Activated naive CD4-positive, alpha-beta T cell treated with anti-CD3 and anti-CD28 coated beads, Interleukin-2, amount 50 U/mL, for 72 hours (primary cell): ENCODE measurements around the gene SNX14. TPM values are rescaled to one million over a fixed set of nuclear protein-coding genes. Genes with fewer than 3 reads are reported as not detected.
"Not testable (repeated sequence)": the region's sequence is repeated elsewhere in the genome, so short reads cannot be mapped to it uniquely, and the experiment has no call there.

Experiments used
- ATAC-seq, 2 donors: fragments of 150-1000 bp; cut with Tn5 transposase; 2 replicates each; pipeline ENCODE4 v1.10.0; 2021; ENCODE audit warnings: mild to moderate bottlenecking in 2 of 2, moderate library complexity in 2 of 2
- DNase-seq, 2 donors: peaks; one replicate each; pipeline ENCODE4 v3.0.0; 2021 to 2022; ENCODE audit warnings: low spot score in 2 of 2
- H3K27ac Mint-ChIP-seq, 2 donors: one replicate each; pipeline ENCODE4 v1.8.0; 2022; ENCODE audit warnings: mild to moderate bottlenecking in 2 of 2, mixed read lengths in 2 of 2
- H3K36me3 Mint-ChIP-seq, 2 donors: one replicate each; pipeline ENCODE4 v1.8.0; 2022; ENCODE audit warnings: mixed read lengths in 2 of 2
- H3K9me3 Mint-ChIP-seq, 2 donors: one replicate each; pipeline ENCODE4 v1.8.0; 2022; ENCODE audit warnings: mixed read lengths in 2 of 2
- total RNA-seq, 2 donors: library from RNA; stranded (reverse); gene quantifications; one replicate each; pipeline ENCODE4 v1.2.3, GENCODE V29; 2022

Gene SNX14, protein sequence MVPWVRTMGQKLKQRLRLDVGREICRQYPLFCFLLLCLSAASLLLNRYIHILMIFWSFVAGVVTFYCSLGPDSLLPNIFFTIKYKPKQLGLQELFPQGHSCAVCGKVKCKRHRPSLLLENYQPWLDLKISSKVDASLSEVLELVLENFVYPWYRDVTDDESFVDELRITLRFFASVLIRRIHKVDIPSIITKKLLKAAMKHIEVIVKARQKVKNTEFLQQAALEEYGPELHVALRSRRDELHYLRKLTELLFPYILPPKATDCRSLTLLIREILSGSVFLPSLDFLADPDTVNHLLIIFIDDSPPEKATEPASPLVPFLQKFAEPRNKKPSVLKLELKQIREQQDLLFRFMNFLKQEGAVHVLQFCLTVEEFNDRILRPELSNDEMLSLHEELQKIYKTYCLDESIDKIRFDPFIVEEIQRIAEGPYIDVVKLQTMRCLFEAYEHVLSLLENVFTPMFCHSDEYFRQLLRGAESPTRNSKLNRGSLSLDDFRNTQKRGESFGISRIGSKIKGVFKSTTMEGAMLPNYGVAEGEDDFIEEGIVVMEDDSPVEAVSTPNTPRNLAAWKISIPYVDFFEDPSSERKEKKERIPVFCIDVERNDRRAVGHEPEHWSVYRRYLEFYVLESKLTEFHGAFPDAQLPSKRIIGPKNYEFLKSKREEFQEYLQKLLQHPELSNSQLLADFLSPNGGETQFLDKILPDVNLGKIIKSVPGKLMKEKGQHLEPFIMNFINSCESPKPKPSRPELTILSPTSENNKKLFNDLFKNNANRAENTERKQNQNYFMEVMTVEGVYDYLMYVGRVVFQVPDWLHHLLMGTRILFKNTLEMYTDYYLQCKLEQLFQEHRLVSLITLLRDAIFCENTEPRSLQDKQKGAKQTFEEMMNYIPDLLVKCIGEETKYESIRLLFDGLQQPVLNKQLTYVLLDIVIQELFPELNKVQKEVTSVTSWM
- 10 to 100 TPM; 53.6 to 54.8 TPM for total RNA-seq

GRCh38 chr6:85593438-85594196 is at the start of gene SNX14:
TSS of gene SNX14 (minus strand) at chr6:85593858. CDS start at chr6:85593718, 140 bp downstream.
- ATAC-seq (peak; percentile 85 to 90), DNase-seq (peak; percentile 69 to 94)
- Mint-ChIP-seq H3K9me3 (peaks cover 0 to 6% of the 10 kb centered on the region in 2 donors), H3K27ac (peak within 1 kb of the TSS; percentile 96 to 98), H3K36me3 (peaks cover 31 to 38% of the 10 kb centered on the region in 2 donors)

DNA sequence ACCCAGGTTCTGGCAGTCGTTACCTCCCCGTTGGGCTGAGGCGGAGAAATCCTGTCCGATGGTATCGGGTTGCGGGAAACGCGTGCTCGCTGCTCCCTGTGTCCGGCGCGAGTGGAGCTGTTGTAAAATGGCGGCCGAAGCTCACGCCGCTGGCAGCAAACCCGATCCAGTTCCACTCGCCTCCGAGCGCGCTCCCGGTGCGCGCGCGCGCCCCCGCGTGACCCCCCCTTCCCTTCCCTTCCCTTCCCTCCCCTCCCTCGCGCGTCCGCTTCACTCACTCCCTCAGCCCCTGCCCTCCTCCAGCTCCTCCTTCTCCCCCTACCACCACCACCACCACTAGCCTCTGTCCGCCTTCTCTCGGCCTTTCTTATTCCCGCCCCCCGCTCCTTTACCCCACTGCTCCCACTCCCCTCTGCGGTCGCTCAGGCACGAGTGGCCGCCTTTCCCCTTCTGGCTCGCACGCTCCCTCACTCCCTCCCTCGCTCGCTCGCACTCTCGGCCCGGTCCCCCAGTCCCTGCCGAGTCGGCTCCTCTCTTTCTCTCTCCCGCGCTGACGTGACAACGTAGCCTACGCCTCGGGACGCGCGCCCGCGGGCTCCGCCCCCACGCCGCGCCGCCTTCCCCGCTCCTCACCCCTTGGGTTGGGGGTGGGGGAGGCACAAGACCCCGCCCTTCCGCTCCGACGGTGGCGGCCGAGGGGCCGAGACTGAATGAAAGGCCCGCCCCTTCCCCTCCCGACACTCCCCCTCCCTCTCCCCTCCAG is 49.3 kb upstream of the SNX14 start, which contains the start of gene SYNCRIP:
SYNCRIP (minus strand) TSS at position 113 of the 763 bp plus-strand sequence. CDS start 1,447 bp downstream, outside the sequence.
- peak; percentile 97 to 98 for DNase-seq
- Mint-ChIP-seq H3K27ac (peak within 1 kb of the TSS; percentile 98 to 100), H3K9me3 (peaks cover 0 to 7% of the 10 kb centered on the region in 2 donors), H3K36me3 (peaks cover 47 to 48% of the 10 kb centered on the region in 2 donors)
- peak; percentile 77 to 85 for ATAC-seq

DNA sequence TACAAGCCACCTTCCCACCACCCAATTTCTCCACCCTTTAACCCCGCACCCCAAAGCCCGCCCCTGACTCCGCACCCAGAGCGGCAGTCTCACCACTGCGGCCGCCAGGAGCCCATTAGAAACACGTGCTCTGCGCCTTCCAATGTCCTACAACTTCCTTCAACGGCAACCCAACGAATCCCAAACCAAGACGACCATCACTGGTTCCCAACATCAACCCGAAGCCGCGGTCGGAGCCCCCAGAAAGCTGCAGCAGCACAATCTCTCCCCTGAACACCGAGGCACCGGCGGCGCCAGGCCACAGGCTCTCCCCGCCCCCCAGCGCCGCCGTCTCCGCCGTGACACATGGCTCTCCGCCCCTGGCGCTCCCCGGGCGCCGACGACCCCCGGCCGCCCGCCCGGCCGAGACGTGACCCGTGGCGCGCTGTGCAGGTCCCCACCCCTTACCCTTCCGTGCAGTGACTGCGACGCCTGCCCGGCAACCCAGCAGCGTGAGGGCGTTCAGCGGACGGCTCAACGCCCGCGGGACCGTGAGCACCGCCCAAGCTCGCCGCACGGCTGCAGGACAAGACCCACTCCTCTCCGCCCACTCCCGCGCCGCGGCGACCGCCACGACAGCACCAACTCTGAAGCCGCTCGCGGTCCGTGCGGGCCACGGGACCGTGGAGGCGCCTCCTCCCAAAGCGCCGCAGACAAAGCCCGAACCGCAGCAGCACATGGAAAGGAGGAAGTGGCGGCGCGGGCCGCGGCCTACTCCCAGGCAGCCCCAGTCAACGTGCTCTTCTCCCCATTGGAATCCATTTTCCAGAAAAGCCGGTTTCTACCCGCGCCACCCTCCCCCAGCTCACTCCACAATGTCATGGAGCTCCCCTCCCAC is 48.5 kb upstream of the SNX14 start:
- ATAC-seq = peak in 1 of 2 donors; percentile 24
- H3K36me3 Mint-ChIP-seq = peaks cover 52 to 55% of the 10 kb centered on the region in 2 donors

GRCh38 chr6:85641522-85641896 is 47.9 kb upstream of the SNX14 start:
- DNase-seq (no peak), ATAC-seq (no peak)
- Mint-ChIP-seq H3K36me3 (peaks cover 55 to 62% of the 10 kb centered on the region in 2 donors), H3K9me3 (peaks cover 0 to 7% of the 10 kb centered on the region in 2 donors), H3K27ac (peak overlapping the region; percentile 83 to 100)

More for the DNA sequence above, 48.5 kb upstream of the SNX14 start:
- peaks cover 0 to 7% of the 10 kb centered on the region in 2 donors for H3K9me3 Mint-ChIP-seq
- DNase-seq = peak; percentile 59 to 75
- peak overlapping the region; percentile 98 to 100 for H3K27ac Mint-ChIP-seq

DNA sequence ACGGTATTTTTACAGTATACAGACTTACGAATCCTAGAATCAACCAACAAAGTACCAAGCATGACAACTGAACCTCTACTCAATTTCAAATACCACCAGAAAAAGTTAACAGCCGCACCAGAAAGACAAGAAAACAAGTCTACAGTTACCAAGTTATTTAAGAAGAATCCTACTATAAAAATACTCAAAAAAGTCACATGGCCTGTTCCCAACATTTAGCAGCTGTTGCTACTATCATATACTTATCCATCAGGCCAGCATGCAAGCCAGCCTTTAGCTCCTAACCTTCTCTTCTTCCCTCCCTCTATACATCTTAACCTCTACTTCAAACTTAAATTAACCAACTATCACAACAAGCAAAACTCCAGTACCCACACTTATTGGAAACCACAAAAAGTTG is 47.2 kb upstream of the SNX14 start:
- peaks cover 0 to 7% of the 10 kb centered on the region in 2 donors for H3K9me3 Mint-ChIP-seq
- peaks cover 57 to 64% of the 10 kb centered on the region in 2 donors for H3K36me3 Mint-ChIP-seq
- ATAC-seq = no peak
- no peak for DNase-seq
- peak overlapping the region; percentile 66 to 100 for H3K27ac Mint-ChIP-seq

- DNase-seq (no peak), ATAC-seq (no peak)
- peaks cover 59 to 82% of the 10 kb centered on the region in 2 donors for H3K36me3 Mint-ChIP-seq
- H3K27ac Mint-ChIP-seq = peak overlapping the region in 1 of 2 donors; percentile 70
- H3K9me3 Mint-ChIP-seq = no peaks in the 10 kb centered on the region
Measured at GRCh38 chr6:85637579-85637978, 43.9 kb upstream of the SNX14 start.

GRCh38 chr6:85632164-85632942 is 38.7 kb upstream of the SNX14 start:
- ATAC-seq = no peak
- DNase-seq = no peak
- no peak overlapping the region for H3K27ac Mint-ChIP-seq
- peaks cover 27 to 67% of the 10 kb centered on the region in 2 donors for H3K36me3 Mint-ChIP-seq
- no peaks in the 10 kb centered on the region for H3K9me3 Mint-ChIP-seq

GRCh38 chr6:85631117-85631516 is 37.5 kb upstream of the SNX14 start:
- H3K9me3 Mint-ChIP-seq, DNase-seq, ATAC-seq: not testable (repeated sequence)
- H3K36me3 Mint-ChIP-seq = peaks cover 21 to 56% of the 10 kb centered on the region in 2 donors
- peak overlapping the region in 1 of 2 donors; percentile 22 for H3K27ac Mint-ChIP-seq

- peak overlapping the region; percentile 29 to 40 for H3K27ac Mint-ChIP-seq
- no peak for DNase-seq
- H3K36me3 Mint-ChIP-seq = peaks cover 19 to 61% of the 10 kb centered on the region in 2 donors
- H3K9me3 Mint-ChIP-seq = no peaks in the 10 kb centered on the region
- ATAC-seq = no peak
Measured at GRCh38 chr6:85628353-85628752, 34.7 kb upstream of the SNX14 start.

DNA sequence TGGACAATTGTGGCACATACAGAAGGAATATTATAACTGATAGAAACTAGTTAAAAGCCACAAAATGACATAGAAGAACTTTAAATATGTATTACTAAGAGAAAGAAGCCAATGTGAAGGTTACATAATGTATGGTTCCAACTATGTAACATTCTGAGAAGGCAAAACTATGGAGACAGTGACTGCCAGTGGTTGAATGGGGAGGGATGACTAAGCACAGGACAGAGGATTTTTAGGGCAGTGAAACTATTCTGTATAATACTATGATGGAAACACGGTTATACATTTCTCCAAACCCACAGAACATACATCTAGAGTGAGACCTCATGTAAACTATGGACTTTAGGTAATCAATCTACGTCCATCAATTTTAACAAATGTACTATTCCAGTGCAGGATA is 26.6 kb upstream of the SNX14 start:
- peak in 1 of 2 donors; percentile 31 for ATAC-seq
- Mint-ChIP-seq H3K27ac (peak overlapping the region in 1 of 2 donors; percentile 90), H3K36me3 (peaks cover 17 to 76% of the 10 kb centered on the region in 2 donors), H3K9me3 (no peaks in the 10 kb centered on the region)
- no peak for DNase-seq

DNA sequence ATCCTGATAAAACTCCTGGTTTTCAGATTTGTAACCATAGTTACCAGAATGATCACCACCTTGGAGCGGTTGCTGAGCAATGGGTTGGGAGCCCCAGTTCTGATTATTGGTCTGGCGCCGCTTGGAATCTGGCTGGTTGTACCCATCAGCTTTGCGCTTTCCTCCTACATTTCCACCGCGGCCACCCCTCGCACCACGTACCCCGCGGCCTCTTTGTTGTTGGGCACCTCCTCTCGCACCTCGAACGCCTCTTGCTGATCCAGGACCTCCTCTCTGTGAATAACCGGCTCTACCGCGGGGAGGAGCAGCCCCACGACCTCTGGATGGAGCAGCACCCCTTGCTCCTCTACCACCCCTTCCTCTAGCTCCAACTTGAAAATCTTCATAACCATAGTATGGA is 21.1 kb upstream of the SNX14 start:
- no peak for ATAC-seq
- H3K9me3 Mint-ChIP-seq = no peaks in the 10 kb centered on the region
- peaks cover 15 to 54% of the 10 kb centered on the region in 2 donors for H3K36me3 Mint-ChIP-seq
- no peak for DNase-seq
- H3K27ac Mint-ChIP-seq = peak overlapping the region; percentile 69 to 70

DNA sequence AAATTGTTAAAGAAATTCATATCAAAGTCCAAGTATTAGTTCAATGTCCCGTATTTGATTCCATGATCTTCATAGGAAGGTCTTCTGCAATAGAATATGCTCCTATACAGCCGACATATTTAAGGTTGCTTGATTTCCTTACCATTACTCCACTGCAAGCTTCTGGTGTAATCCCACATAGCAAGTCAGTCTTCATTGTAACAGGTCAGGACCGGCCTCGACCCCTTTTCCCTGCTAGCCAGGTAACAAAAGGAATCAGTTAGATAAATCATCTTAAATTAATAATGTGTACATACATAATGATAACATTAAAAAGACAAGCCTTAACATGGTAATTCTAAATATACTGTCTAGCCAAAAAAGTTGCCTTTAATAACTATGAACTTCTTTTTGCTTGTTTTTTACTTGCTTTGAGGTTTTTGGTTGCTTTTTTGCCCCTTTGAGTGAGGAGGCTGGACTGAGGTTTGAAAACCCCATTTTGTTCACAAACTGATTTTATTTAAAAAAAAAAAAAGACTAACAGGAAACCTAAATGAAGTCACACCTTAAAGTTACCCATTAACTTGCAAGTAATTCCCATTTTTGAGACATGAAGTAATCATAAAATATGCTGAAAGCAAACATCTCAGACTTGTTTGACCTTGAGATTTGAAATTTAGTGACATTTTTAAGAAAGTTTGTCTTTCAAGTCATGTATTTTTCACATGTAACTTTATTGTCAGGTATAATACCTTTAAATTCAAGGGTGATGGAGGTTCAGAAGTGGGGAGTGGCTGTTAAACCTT is 19.2 kb upstream of the SNX14 start:
- Mint-ChIP-seq H3K36me3 (peaks cover 6 to 54% of the 10 kb centered on the region in 2 donors), H3K9me3 (no peaks in the 10 kb centered on the region), H3K27ac (no peak overlapping the region)
- DNase-seq (no peak), ATAC-seq (no peak)

DNA sequence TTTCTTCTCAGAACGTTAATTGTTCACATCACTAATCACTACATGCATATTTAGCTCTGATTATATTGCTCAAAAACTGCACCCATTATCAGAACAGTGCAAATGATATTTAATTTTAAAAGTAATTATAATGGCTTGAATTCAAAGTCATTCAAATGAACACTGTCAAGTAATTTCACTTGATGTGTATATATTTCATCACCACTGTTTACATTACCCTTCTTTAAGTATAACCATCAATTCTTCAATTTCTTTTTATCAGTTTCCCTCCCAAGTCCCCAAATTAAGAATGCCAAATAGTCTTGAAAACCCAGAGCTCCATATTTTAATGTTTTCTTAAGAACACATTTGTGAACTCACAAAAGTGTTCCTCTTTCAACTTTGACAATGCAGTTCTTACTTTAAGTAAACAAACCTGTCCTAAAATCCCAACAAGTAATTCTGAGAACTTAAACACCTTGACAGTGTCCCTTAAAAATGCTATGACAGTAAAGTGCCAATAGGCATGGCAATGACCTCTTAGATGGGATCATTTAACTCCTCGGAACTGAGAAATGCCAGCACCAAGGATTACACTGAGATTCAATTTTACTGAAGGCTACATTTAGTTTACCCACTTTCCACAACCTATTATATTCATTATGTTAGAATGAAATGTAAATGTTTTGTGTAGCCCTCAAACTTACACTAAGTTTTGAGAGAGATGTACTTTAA is 16.7 kb upstream of the SNX14 start:
- Mint-ChIP-seq H3K36me3 (peaks cover 6 to 47% of the 10 kb centered on the region in 2 donors), H3K27ac (peak overlapping the region in 1 of 2 donors; percentile 15), H3K9me3 (no peaks in the 10 kb centered on the region)
- DNase-seq (no peak), ATAC-seq (no peak)
